ENCODE data around the gene EFHD1. TPM values are rescaled to one million over a fixed set of nuclear protein-coding genes. Genes with fewer than 3 reads are reported as not detected.

The EFHD1 gene
- total and polyA plus RNA-seq, 2 of the 13 experiments (the other 11 are each of a cell fraction or from before 2014, with no cell fraction given): 0.09 TPM; not detected in 1

DNA sequence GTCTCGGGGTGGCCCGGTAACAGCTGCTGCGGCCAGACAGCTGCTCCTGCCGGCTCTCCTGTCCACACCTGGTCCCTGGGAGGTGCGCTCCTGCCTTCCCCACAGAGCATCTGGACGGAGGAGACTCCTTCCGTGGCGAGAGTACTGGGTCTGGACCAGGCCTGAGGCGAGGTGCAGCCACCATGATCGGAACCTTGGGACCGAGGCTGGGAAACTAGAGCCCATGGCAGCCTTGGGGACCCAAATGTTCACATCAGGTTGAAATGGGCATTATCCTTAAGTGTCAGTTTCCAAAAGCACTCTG is 64.4 kb downstream of the EFHD1 start (continued):
- TF ChIP-seq, protein P1, sequence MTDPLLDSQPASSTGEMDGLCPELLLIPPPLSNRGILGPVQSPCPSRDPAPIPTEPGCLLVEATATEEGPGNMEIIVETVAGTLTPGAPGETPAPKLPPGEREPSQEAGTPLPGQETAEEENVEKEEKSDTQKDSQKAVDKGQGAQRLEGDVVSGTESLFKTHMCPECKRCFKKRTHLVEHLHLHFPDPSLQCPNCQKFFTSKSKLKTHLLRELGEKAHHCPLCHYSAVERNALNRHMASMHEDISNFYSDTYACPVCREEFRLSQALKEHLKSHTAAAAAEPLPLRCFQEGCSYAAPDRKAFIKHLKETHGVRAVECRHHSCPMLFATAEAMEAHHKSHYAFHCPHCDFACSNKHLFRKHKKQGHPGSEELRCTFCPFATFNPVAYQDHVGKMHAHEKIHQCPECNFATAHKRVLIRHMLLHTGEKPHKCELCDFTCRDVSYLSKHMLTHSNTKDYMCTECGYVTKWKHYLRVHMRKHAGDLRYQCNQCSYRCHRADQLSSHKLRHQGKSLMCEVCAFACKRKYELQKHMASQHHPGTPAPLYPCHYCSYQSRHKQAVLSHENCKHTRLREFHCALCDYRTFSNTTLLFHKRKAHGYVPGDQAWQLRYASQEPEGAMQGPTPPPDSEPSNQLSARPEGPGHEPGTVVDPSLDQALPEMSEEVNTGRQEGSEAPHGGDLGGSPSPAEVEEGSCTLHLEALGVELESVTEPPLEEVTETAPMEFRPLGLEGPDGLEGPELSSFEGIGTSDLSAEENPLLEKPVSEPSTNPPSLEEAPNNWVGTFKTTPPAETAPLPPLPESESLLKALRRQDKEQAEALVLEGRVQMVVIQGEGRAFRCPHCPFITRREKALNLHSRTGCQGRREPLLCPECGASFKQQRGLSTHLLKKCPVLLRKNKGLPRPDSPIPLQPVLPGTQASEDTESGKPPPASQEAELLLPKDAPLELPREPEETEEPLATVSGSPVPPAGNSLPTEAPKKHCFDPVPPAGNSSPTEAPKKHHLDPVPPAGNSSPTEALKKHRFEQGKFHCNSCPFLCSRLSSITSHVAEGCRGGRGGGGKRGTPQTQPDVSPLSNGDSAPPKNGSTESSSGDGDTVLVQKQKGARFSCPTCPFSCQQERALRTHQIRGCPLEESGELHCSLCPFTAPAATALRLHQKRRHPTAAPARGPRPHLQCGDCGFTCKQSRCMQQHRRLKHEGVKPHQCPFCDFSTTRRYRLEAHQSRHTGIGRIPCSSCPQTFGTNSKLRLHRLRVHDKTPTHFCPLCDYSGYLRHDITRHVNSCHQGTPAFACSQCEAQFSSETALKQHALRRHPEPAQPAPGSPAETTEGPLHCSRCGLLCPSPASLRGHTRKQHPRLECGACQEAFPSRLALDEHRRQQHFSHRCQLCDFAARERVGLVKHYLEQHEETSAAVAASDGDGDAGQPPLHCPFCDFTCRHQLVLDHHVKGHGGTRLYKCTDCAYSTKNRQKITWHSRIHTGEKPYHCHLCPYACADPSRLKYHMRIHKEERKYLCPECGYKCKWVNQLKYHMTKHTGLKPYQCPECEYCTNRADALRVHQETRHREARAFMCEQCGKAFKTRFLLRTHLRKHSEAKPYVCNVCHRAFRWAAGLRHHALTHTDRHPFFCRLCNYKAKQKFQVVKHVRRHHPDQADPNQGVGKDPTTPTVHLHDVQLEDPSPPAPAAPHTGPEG (CRISPR knock-in tag; IDR thresholded peaks at IDR 0.05): no peak
- TF ChIP-seq, protein P2, sequence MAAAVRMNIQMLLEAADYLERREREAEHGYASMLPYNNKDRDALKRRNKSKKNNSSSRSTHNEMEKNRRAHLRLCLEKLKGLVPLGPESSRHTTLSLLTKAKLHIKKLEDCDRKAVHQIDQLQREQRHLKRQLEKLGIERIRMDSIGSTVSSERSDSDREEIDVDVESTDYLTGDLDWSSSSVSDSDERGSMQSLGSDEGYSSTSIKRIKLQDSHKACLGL (CRISPR knock-in tag; IDR thresholded peaks at IDR 0.05): 0 out of 2 replicates have a peak, but pooled peaks have one; percentile 73
- TF ChIP-seq ZSCAN20 (CRISPR knock-in tag; IDR thresholded peaks at IDR 0.05; ENCODE audit: borderline replicate concordance) (no peak), TBL1XR1 (IDR thresholded peaks at IDR 0.05; ENCODE audit: borderline replicate concordance, low read length, partially characterized antibody) (no peak), ZBTB8A (CRISPR knock-in tag; IDR thresholded peaks at IDR 0.05; ENCODE audit: borderline replicate concordance, low read depth) (no peak), ARNTL (CRISPR knock-in tag; IDR thresholded peaks at IDR 0.05) (0 out of 2 replicates have a peak, but pooled peaks have one; percentile 3), PLRG1 (conservative IDR thresholded peaks at IDR 0.05) (no peak), ZMYM4 (CRISPR knock-in tag; IDR thresholded peaks at IDR 0.05) (no peak), PAWR (CRISPR knock-in tag; IDR thresholded peaks at IDR 0.05; ENCODE audit: borderline replicate concordance) (no peak), ZNF205 (CRISPR knock-in tag; IDR thresholded peaks at IDR 0.05) (no peak), NPAS2 (CRISPR knock-in tag; IDR thresholded peaks at IDR 0.05; ENCODE audit: borderline replicate concordance) (no peak), NCOR1 (IDR thresholded peaks at IDR 0.05; ENCODE audit: borderline replicate concordance, low read length) (no peak), ZNF660 (CRISPR knock-in tag; IDR thresholded peaks at IDR 0.05; ENCODE audit: borderline replicate concordance, low read depth) (0 out of 2 replicates have a peak, but pooled peaks have one; percentile 8), XRCC5 (optimal IDR thresholded peaks at IDR 0.05; ENCODE audit: low read length) (no peak), ZNF350 (CRISPR knock-in tag; IDR thresholded peaks at IDR 0.05; ENCODE audit: borderline replicate concordance, low read depth) (0 out of 2 replicates have a peak, but pooled peaks have one; percentile 7)
- TF ChIP-seq, protein P3, sequence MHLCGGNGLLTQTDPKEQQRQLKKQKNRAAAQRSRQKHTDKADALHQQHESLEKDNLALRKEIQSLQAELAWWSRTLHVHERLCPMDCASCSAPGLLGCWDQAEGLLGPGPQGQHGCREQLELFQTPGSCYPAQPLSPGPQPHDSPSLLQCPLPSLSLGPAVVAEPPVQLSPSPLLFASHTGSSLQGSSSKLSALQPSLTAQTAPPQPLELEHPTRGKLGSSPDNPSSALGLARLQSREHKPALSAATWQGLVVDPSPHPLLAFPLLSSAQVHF (CRISPR knock-in tag; IDR thresholded peaks at IDR 0.05): 0 out of 2 replicates have a peak, but pooled peaks have one; percentile 15
- TF ChIP-seq, protein P4, sequence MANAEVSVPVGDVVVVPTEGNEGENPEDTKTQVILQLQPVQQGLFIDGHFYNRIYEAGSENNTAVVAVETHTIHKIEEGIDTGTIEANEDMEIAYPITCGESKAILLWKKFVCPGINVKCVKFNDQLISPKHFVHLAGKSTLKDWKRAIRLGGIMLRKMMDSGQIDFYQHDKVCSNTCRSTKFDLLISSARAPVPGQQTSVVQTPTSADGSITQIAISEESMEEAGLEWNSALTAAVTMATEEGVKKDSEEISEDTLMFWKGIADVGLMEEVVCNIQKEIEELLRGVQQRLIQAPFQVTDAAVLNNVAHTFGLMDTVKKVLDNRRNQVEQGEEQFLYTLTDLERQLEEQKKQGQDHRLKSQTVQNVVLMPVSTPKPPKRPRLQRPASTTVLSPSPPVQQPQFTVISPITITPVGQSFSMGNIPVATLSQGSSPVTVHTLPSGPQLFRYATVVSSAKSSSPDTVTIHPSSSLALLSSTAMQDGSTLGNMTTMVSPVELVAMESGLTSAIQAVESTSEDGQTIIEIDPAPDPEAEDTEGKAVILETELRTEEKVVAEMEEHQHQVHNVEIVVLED (CRISPR knock-in tag; IDR thresholded peaks at IDR 0.05; ENCODE audit: borderline replicate concordance): no peak
- TF ChIP-seq, protein P5, sequence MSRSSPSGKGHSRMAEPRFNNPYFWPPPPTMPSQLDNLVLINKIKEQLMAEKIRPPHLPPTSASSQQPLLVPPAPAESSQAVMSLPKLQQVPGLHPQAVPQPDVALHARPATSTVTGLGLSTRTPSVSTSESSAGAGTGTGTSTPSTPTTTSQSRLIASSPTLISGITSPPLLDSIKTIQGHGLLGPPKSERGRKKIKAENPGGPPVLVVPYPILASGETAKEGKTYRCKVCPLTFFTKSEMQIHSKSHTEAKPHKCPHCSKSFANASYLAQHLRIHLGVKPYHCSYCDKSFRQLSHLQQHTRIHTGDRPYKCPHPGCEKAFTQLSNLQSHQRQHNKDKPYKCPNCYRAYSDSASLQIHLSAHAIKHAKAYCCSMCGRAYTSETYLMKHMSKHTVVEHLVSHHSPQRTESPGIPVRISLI (CRISPR knock-in tag; IDR thresholded peaks at IDR 0.05; ENCODE audit: borderline replicate concordance): no peak
- TF ChIP-seq, protein P6, sequence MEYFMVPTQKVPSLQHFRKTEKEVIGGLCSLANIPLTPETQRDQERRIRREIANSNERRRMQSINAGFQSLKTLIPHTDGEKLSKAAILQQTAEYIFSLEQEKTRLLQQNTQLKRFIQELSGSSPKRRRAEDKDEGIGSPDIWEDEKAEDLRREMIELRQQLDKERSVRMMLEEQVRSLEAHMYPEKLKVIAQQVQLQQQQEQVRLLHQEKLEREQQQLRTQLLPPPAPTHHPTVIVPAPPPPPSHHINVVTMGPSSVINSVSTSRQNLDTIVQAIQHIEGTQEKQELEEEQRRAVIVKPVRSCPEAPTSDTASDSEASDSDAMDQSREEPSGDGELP (IDR thresholded peaks at IDR 0.05; ENCODE audit: borderline replicate concordance, low read depth): no peak; the same call in 1 of the 2 replicates

Data from HepG2 (cell line).